Choroid plexus epithelial cell (primary cell): ENCODE measurements around the gene ARID5B.

Source experiments
- DNase-seq: peaks from one replicate; pipeline ENCODE4 v3.0.0-alpha.2; 2010; ENCODE audit warnings: low read depth
- H3K4me3 ChIP-seq: 2 replicates; pipeline ENCODE4 v1.5.1; 2011; ENCODE audit warnings: low read depth, mild to moderate bottlenecking, control low read depth, low read length, moderate library complexity
- CTCF ChIP-seq: conservative IDR thresholded peaks from 2 replicates; pipeline ENCODE4 v1.5.1; 2011; ENCODE audit warnings: low read depth, mild to moderate bottlenecking, control low read depth, inconsistent platforms, low read length, moderate library complexity

ARID5B gene

GRCh38 chr10:62056698-62057097 is 155.2 kb downstream of the ARID5B start:
- H3K4me3 ChIP-seq = no peak overlapping the region
- TF ChIP-seq CTCF = no peak
- no peak for DNase-seq

DNA sequence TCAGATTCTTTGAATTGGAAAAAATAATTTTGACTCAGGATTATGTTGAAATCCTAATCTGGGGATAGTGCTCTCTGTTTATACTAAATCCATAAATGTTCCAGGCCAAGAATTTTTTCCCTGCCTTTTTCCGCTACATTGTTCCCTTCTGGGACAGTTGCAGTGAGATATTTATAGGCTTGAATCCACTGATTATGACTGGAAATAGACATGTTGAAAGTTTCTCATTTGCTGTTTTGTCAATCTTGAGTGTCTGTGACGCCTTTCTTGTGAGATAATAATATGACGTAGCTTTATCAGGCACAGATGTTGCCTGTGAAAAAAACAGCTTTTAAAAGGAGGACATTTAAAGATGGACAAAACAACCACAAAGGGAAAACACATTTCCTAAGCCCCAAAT is 155.9 kb downstream of the ARID5B start:
- no peak for DNase-seq
- H3K4me3 ChIP-seq = no peak overlapping the region

DNA sequence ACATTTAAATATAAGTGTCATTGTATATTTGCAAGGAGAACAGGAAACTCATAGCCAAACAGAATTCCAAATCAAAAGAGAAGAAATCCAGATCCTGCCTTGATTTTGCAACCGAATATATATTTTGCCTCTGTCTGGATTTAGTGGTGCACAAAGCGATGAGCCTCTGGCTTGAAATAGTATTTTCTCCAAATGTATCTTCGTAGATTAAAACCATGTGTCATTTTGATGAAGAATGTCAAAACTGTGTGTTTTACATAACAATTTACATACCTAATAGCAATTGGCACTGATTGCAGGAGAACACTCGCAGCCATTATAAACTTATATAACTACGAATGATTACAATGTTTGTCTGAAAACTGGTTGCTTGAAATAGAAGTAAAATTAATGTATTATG is 156.4 kb downstream of the ARID5B start:
- H3K4me3 ChIP-seq = no peak overlapping the region
- TF ChIP-seq CTCF = no peak
- DNase-seq = no peak

More for the DNA sequence above, 155.9 kb downstream of the ARID5B start:
- no peak for TF ChIP-seq CTCF

- TF ChIP-seq CTCF = no peak
- DNase-seq = no peak
- no peak overlapping the region for H3K4me3 ChIP-seq
Measured at GRCh38 chr10:62058476-62058875, 157.0 kb downstream of the ARID5B start.

DNA sequence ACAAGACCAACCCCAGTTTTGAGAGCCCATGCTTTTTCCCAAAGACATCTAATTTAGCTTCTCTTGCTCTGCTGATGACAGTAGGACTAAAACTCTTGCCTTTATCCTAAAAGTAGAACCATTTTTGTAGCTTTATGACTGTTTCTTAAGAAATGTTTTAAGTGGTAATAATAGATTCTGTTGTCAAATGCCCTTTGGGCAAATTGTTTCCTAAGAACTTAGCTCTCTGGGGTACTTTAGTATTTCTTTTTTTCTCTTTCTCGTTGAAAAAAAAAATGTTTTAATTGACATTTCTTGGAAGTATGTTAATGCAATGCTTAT is 157.4 kb downstream of the ARID5B start:
- no peak overlapping the region for H3K4me3 ChIP-seq
- TF ChIP-seq CTCF = no peak
- no peak for DNase-seq

DNA sequence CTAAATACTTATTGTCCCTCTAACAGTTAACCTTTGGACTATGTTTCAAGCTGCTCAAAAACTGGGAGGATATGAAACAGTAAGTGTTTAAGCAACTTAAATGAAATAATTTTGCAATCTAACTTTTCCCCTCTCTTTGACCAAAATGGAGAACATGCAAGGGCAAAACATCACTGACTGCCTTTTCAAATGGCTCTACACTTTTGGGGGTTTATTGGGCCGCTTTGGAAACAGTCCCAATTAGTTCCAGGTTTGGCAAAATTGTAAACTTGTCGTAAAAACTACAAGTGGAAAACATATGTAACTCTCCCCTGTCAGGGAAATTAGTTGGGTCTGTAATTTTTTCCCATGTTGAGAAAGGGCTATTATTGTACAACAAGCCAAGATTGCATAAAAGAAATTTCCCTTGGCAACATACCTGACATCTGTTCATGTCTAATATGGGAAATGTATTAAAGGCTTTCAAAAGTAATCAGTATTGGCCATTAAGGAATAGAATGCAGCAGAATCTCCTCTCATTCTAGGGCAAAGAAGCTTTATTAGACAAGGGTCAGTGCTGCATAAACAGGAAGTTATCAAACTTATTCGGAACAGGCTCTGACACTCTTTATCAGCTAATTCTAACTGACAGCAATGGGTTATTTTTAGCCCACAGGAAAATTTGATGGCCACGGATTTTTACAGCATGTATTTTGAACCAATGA is 157.9 kb downstream of the ARID5B start:
- DNase-seq = no peak
- H3K4me3 ChIP-seq = no peak overlapping the region
- TF ChIP-seq CTCF = no peak

GRCh38 chr10:62062028-62062427 is 160.5 kb downstream of the ARID5B start:
- DNase-seq = no peak
- TF ChIP-seq CTCF = no peak
- H3K4me3 ChIP-seq = no peak overlapping the region
